PFSK-1 (cell line): Measurements from ENCODE around the gene KCNMB2.

ENCODE experiments used
- FOXP2 ChIP-seq: optimal IDR thresholded peaks from 2 replicates; pipeline ENCODE3; 2011; ENCODE audit warnings: borderline replicate concordance, control low read depth, inconsistent platforms; ENCODE audit not compliant: insufficient read depth; ENCODE audit errors: extremely low read length, extremely low read depth
- POLR2AphosphoS5 ChIP-seq: IDR thresholded peaks from 2 replicates; pipeline ENCODE4 v1.6.1; 2012; ENCODE audit warnings: low read depth, mild to moderate bottlenecking, control low read depth, low read length, moderate library complexity
- SIN3A ChIP-seq: IDR thresholded peaks from 2 replicates; pipeline ENCODE4 v1.6.1; 2012; ENCODE audit warnings: mild to moderate bottlenecking, low read length, moderate library complexity, borderline replicate concordance; ENCODE audit not compliant: insufficient read depth
- TAF1 ChIP-seq: IDR thresholded peaks from 2 replicates; pipeline ENCODE4 v1.6.1; 2012; ENCODE audit warnings: low read length, control low read depth, borderline replicate concordance; ENCODE audit not compliant: insufficient read depth
- TF ChIP-seq, protein P1 (sequence below), 2 experiments: IDR thresholded peaks; 2 replicates each; pipeline versions ENCODE4 v1.6.1 to v1.8.0; 2011 to 2012; ENCODE audit warnings: low read depth in 2 of 2, low read length in 2 of 2, control low read depth in 1 of 2, inconsistent platforms in 1 of 2, mild to moderate bottlenecking in 1 of 2, moderate library complexity in 1 of 2; ENCODE audit not compliant: insufficient read depth in 1 of 2

The KCNMB2 gene

DNA sequence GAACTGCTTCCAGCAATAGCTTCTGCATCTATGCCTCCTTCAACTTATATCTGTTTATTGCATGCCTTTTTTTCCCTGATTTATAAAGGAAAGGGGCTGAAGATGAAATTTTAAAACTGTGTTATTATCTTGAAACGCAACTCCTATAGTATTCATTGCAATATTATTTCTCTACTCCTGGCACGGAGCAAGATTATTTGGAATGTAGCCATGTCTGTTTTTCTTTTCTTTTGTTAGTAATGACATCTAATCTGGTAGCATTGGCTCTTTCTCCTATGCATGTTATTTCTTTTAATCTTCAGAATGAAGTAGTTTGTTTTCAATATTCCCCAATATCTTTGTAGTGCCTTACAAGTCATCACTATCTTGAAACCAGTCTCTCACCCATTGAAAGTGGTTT, 33.6 kb downstream of the KCNMB2 start:
- no peak for TF ChIP-seq SIN3A
- TF ChIP-seq POLR2AphosphoS5, result no peak
- no peak for TF ChIP-seq TAF1
- TF ChIP-seq FOXP2, result no peak
- TF ChIP-seq, protein P1, sequence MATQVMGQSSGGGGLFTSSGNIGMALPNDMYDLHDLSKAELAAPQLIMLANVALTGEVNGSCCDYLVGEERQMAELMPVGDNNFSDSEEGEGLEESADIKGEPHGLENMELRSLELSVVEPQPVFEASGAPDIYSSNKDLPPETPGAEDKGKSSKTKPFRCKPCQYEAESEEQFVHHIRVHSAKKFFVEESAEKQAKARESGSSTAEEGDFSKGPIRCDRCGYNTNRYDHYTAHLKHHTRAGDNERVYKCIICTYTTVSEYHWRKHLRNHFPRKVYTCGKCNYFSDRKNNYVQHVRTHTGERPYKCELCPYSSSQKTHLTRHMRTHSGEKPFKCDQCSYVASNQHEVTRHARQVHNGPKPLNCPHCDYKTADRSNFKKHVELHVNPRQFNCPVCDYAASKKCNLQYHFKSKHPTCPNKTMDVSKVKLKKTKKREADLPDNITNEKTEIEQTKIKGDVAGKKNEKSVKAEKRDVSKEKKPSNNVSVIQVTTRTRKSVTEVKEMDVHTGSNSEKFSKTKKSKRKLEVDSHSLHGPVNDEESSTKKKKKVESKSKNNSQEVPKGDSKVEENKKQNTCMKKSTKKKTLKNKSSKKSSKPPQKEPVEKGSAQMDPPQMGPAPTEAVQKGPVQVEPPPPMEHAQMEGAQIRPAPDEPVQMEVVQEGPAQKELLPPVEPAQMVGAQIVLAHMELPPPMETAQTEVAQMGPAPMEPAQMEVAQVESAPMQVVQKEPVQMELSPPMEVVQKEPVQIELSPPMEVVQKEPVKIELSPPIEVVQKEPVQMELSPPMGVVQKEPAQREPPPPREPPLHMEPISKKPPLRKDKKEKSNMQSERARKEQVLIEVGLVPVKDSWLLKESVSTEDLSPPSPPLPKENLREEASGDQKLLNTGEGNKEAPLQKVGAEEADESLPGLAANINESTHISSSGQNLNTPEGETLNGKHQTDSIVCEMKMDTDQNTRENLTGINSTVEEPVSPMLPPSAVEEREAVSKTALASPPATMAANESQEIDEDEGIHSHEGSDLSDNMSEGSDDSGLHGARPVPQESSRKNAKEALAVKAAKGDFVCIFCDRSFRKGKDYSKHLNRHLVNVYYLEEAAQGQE (IDR thresholded peaks at IDR 0.05; ENCODE audit: insufficient read depth in 1 of 2, low read depth in 2 of 2, low read length in 2 of 2), result no peak

DNA sequence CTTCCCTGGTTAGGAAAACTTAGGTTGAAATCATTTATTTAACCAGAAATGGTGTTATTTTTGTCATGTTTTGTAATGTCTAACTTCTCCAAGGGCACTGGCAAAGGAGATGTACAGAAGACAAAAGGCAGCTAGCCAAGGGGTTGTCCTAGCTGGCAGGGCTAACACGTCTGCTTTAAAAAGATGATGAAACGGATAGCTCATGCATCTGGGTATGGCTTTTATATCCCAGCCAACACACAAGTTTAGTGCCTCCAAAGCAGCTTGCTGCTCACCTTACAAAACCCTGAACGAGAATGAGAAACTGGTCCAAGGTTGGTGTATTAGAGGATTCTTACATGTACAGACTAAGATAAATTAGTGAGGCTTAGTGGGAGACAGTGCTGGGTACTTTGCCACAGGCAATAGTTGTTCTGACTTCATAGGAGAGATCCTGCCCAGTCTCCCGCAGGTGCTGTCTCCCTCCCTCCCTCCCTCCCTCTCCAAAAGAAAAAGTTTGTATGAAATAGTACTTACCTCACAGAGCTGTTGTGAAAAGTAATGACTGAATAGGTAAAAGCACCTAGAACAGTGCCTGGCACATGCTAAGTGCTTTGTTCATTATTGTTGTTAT, 47.8 kb downstream of the KCNMB2 start:
- TF ChIP-seq TAF1, result no peak
- TF ChIP-seq FOXP2, result no peak
- TF ChIP-seq, protein P1 (IDR thresholded peaks at IDR 0.05; ENCODE audit: insufficient read depth in 1 of 2, low read depth in 2 of 2, low read length in 2 of 2), result no peak
- TF ChIP-seq SIN3A, result no peak
- TF ChIP-seq POLR2AphosphoS5, result no peak

DNA sequence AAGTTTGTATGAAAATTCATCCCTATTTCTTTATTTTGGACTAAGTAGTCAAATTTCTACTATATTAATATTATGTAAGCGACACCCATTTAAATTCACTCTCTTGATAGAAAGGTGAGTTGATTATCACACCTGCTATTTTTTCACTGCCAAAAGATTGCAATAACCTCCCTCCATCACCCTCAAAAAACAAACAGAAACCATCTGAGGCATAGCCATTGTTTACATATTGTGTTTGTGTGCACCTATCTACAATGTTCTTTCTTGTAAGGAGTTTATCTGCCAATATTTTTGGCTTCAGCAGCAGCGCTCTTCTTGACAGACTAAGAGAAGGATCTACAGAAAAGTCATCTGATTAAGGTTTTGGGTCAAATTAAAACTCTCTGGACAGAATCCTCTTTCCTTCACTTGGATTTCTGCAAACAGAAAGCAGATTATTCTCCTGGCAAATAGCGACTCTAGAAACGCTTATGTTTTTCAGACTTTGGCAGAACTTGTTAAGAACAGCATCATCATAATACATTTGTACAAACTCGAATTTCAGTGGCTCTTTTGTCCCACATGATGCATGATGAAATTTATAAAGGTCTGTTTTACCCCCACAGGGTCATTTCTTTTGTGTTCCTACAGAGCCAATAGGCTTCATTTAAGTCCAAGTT, 48.6 kb downstream of the KCNMB2 start:
- TF ChIP-seq POLR2AphosphoS5 (no peak), TAF1 (no peak), FOXP2 (no peak), SIN3A (no peak)
- TF ChIP-seq, protein P1 (IDR thresholded peaks at IDR 0.05; ENCODE audit: insufficient read depth in 1 of 2, low read depth in 2 of 2, low read length in 2 of 2), result no peak

DNA sequence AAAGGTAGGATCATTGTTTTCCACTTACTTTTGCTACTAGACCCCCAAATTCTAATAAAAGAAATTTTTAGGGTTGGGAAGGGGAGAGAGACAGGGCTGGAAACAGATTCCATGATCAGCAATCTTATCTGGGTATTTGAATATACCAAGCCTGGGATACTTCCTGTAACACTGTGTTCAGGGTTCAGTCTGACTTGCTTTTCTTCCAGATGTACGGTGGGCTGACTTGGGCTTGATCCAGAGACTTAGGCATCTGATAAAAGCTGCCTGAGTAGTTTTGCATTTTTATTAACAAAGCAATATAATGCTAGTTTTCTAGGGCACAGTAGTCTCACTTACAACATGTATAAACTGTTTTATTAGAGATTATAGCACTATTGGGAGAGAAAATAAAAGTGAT, 49.2 kb downstream of the KCNMB2 start:
- TF ChIP-seq POLR2AphosphoS5, result no peak
- TF ChIP-seq TAF1, result no peak
- no peak for TF ChIP-seq SIN3A
- no peak for TF ChIP-seq FOXP2
- TF ChIP-seq, protein P1 (IDR thresholded peaks at IDR 0.05; ENCODE audit: insufficient read depth in 1 of 2, low read depth in 2 of 2, low read length in 2 of 2), result no peak
